GM12873 (cell line): ENCODE measurements around the gene PLAC8L1.

Experiments used
- TF ChIP-seq, protein P1 (sequence below): IDR thresholded peaks from 2 replicates; pipeline ENCODE4 v1.5.1; 2012; ENCODE audit warnings: low read depth, mild to moderate bottlenecking, moderate library complexity, low read length, control low read depth; ENCODE audit not compliant: insufficient read depth; ENCODE audit errors: missing control alignments

Gene PLAC8L1

DNA sequence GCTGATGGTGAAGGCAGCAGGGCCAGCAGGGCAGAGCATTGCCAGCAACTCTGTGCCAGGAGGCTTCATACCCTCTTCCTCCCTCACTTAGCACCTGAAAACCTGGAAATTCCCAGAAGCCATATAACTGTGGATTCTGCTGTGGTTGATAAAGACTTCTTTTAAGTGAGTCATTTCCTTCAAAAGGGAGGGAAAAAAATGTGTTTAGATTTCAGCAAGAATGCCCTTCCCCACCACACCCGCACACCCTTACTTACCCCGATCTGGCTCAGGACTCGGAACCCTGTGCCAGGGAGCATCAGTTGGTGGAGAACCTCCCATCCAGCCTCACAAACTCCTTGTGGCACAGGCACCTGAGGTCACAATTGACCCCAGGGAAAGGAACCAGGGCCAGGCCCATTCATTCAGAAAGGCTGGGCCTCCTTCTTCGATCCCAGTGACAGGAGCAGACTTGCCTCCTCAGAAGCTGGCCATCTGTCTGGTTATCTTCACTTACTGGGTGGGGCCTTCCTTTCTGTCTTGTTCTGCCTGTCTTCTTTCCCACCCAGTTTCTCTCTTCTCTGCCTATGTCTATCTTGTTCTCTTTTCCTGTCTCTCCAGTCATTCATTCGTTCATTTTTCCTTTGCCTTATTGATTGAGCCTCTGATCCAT lies 62.6 kb downstream of the PLAC8L1 start:
- TF ChIP-seq, protein P1, sequence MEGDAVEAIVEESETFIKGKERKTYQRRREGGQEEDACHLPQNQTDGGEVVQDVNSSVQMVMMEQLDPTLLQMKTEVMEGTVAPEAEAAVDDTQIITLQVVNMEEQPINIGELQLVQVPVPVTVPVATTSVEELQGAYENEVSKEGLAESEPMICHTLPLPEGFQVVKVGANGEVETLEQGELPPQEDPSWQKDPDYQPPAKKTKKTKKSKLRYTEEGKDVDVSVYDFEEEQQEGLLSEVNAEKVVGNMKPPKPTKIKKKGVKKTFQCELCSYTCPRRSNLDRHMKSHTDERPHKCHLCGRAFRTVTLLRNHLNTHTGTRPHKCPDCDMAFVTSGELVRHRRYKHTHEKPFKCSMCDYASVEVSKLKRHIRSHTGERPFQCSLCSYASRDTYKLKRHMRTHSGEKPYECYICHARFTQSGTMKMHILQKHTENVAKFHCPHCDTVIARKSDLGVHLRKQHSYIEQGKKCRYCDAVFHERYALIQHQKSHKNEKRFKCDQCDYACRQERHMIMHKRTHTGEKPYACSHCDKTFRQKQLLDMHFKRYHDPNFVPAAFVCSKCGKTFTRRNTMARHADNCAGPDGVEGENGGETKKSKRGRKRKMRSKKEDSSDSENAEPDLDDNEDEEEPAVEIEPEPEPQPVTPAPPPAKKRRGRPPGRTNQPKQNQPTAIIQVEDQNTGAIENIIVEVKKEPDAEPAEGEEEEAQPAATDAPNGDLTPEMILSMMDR, result no peak

DNA sequence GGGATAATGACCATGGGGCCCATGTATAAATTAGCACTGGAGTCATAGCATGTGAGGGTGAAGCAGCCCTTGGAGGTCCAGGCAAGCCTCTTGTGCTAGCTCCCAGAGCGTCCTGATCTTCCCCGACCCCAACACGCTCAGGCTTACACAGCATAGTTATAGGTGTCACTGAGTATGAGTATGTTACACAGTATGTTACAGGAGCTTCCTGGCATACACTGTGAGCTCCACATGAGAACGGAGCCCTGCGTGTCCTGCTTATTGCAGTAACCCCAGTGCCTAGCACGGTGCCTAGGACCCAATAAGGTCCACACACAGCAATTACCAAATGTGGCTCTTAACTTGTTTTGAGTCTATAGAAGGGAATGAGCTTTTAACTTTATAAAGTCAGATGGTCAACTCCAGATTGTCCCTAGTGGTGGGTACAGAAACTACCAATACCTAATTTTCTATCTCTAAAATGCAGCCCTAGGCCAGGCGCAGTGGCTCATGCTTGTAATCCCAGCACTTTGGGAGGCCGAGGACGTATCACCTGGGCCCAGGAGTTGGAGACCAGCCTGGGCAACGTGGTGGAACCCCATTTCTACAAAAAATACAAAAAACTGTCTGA lies 64.1 kb downstream of the PLAC8L1 start:
- TF ChIP-seq, protein P1, result peak; percentile 55

DNA sequence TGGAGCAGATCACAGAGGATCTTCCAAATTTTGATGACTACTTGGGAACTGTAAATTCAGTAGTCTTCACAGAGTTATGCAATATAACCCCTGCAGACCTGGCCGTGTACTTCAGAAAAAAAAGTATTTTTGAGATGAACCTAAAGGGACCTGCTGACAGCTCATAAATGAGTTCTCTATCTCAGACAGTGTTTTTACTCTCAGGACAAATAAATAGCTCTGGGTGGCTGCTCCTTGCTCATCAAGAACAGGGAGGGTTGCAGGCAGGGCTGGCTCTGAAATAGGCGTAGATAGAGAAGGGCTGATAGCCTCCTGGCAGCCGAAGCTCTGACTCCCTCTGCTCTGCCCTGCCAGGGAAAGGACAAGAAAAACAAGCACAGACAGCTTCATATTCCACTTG lies 64.8 kb downstream of the PLAC8L1 start:
- TF ChIP-seq, protein P1, result no peak

GRCh38 chr5:146039420-146039819 lies 66.0 kb downstream of the PLAC8L1 start:
- TF ChIP-seq, protein P1, result no peak

- TF ChIP-seq, protein P1, result no peak
These were observed 70.8 kb downstream of the PLAC8L1 start for GRCh38 chr5:146034605-146035004.
